WTC11 (cell line): ENCODE results near the gene RAB35. TPM values are rescaled to one million over a fixed set of nuclear protein-coding genes. Genes with fewer than 3 reads are reported as not detected.
A peak's percentile ranks its signal among the peaks of the same experiment; 100 is the strongest.

Source experiments
- ATAC-seq: fragments of 200-7000 bp; cut with Tn5 transposase; 2 replicates; pipeline ENCODE4 v1.10.0; 2021; ENCODE audit warnings: mild to moderate bottlenecking, moderate library complexity
- CTCF ChIA-PET: fragments of 300-600 bp; sonication (Branson Sonifier 250); formaldehyde crosslinking; loops from one replicate; lab custom pipeline; 2021; ENCODE audit warnings: antibody characterized with exemption; lab: Charles Lee
- POLR2A ChIA-PET: fragments of 350-600 bp; sonication (Branson Sonifier 250); formaldehyde crosslinking; loops from one replicate; lab custom pipeline; 2021; ENCODE audit warnings: antibody characterized with exemption; lab: Charles Lee
- DNase-seq: peaks from one replicate; pipeline ENCODE4 v3.0.0; 2021; ENCODE audit warnings: low spot score
- H3K27ac Mint-ChIP-seq: 2 replicates; pipeline ENCODE4 v1.8.0; 2021; ENCODE audit warnings: mixed read lengths
- H3K27me3 Mint-ChIP-seq: 2 replicates; pipeline ENCODE4 v1.8.0; 2021; ENCODE audit warnings: low read depth, mild to moderate bottlenecking, moderate library complexity, mixed read lengths
- H3K36me3 Mint-ChIP-seq: 2 replicates; pipeline ENCODE4 v1.8.0; 2021; ENCODE audit warnings: mixed read lengths
- H3K4me1 Mint-ChIP-seq: 2 replicates; pipeline ENCODE4 v1.8.0; 2022; ENCODE audit warnings: mixed read lengths
- H3K4me3 Mint-ChIP-seq: 2 replicates; pipeline ENCODE4 v1.8.0; 2021; ENCODE audit warnings: mild to moderate bottlenecking, moderate library complexity, mixed read lengths
- H3K9me3 Mint-ChIP-seq: 2 replicates; pipeline ENCODE4 v1.8.0; 2021; ENCODE audit warnings: mixed read lengths
- CBFB ChIP-seq: sonication (generic); formaldehyde crosslinking; IDR thresholded peaks from 2 replicates; pipeline ENCODE4 v1.8.1; 2022; ENCODE audit warnings: mild to moderate bottlenecking, low read depth, missing genetic modification reagents
- E2F5 ChIP-seq: sonication (generic); formaldehyde crosslinking; IDR thresholded peaks from 2 replicates; pipeline ENCODE4 v1.8.1; 2022; ENCODE audit warnings: mild to moderate bottlenecking, moderate library complexity, missing genetic modification reagents
- ELF4 ChIP-seq: sonication (generic); formaldehyde crosslinking; IDR thresholded peaks from 2 replicates; pipeline ENCODE4 v1.8.1; 2022; ENCODE audit warnings: low read depth, mild to moderate bottlenecking, moderate library complexity, missing genetic modification reagents
- ERG ChIP-seq: fragments of 250-450 bp; sonication (Bioruptor Pico); IDR thresholded peaks from 2 replicates; pipeline ENCODE4 v1.8.0; 2021; ENCODE audit warnings: mild to moderate bottlenecking
- ETV6 ChIP-seq: sonication (generic); formaldehyde crosslinking; IDR thresholded peaks from 2 replicates; pipeline ENCODE4 v1.8.1; 2022; ENCODE audit warnings: mild to moderate bottlenecking, missing genetic modification reagents
- FOXP1 ChIP-seq: sonication (generic); formaldehyde crosslinking; IDR thresholded peaks from 2 replicates; pipeline ENCODE4 v1.8.0; 2022; ENCODE audit warnings: missing genetic modification reagents, mild to moderate bottlenecking, moderate library complexity, borderline replicate concordance
- FOXP4 ChIP-seq: sonication (generic); formaldehyde crosslinking; IDR thresholded peaks from 2 replicates; pipeline ENCODE4 v1.8.0; 2022; ENCODE audit warnings: mild to moderate bottlenecking, missing genetic modification reagents
- JAZF1 ChIP-seq: fragments of 250-450 bp; sonication (Bioruptor Pico); IDR thresholded peaks from 2 replicates; pipeline ENCODE4 v1.9.0; 2021; ENCODE audit warnings: moderate library complexity, mild to moderate bottlenecking, inconsistent platforms
- KAT7 ChIP-seq: sonication (generic); formaldehyde crosslinking; IDR thresholded peaks from 2 replicates; pipeline ENCODE4 v1.8.1; 2023; ENCODE audit warnings: missing genetic modification reagents, mild to moderate bottlenecking, borderline replicate concordance
- NFATC4 ChIP-seq: fragments of 250-450 bp; sonication (Bioruptor Pico); IDR thresholded peaks from 2 replicates; pipeline ENCODE4 v1.9.0; 2021; ENCODE audit warnings: mild to moderate bottlenecking
- NFYB ChIP-seq: sonication (generic); formaldehyde crosslinking; conservative IDR thresholded peaks from 2 replicates; pipeline ENCODE4 v1.8.0; 2022; ENCODE audit warnings: low read depth, missing genetic modification reagents
- NR2C2 ChIP-seq: sonication (generic); formaldehyde crosslinking; IDR thresholded peaks from 2 replicates; pipeline ENCODE4 v1.8.0; 2022; ENCODE audit warnings: mild to moderate bottlenecking, missing genetic modification reagents
- PRDM15 ChIP-seq: sonication (generic); formaldehyde crosslinking; IDR thresholded peaks from 2 replicates; pipeline ENCODE4 v1.8.0; 2022; ENCODE audit warnings: missing genetic modification reagents
- PRRX2 ChIP-seq: fragments of 250-450 bp; sonication (Bioruptor Pico); IDR thresholded peaks from 2 replicates; pipeline ENCODE4 v1.8.0; 2021; ENCODE audit warnings: mild to moderate bottlenecking
- SOX15 ChIP-seq: fragments of 250-450 bp; sonication (Bioruptor Pico); IDR thresholded peaks from 2 replicates; pipeline ENCODE4 v1.9.0; 2021; ENCODE audit warnings: mild to moderate bottlenecking
- ZBTB21 ChIP-seq: sonication (generic); formaldehyde crosslinking; IDR thresholded peaks from 2 replicates; pipeline ENCODE4 v1.8.1; 2023; ENCODE audit warnings: mild to moderate bottlenecking, missing genetic modification reagents, borderline replicate concordance
- ZNF138 ChIP-seq: sonication (generic); formaldehyde crosslinking; conservative IDR thresholded peaks from 2 replicates; pipeline ENCODE4 v1.8.1; 2022; ENCODE audit warnings: mild to moderate bottlenecking, moderate library complexity, missing genetic modification reagents
- ZNF281 ChIP-seq: sonication (generic); formaldehyde crosslinking; IDR thresholded peaks from 2 replicates; pipeline ENCODE4 v1.8.0; 2023; ENCODE audit warnings: mild to moderate bottlenecking, missing genetic modification reagents
- ZNF425 ChIP-seq: fragments of 250-450 bp; sonication (Bioruptor Pico); conservative IDR thresholded peaks from 2 replicates; pipeline ENCODE4 v1.9.0; 2021; ENCODE audit warnings: mild to moderate bottlenecking
- total RNA-seq: library from RNA; stranded (reverse); gene quantifications from 3 replicates; pipeline ENCODE4 v1.2.3, GENCODE V29; 2021

RAB35 gene
- total RNA-seq, 1 experiment from 2014 or later: 44.5 TPM

GRCh38 chr12:120071493-120072020, 45.0 kb downstream of the RAB35 start:
- POLR2A ChIA-PET: no interaction called here
- Mint-ChIP-seq H3K27me3 (no peaks in the 10 kb centered on the region), H3K4me3 (no peak overlapping the region), H3K9me3 (no peaks in the 10 kb centered on the region), H3K27ac (peak overlapping the region; percentile 62; the same call in 1 of the 2 replicates), H3K4me1 (no peaks in the 10 kb centered on the region), H3K36me3 (no peaks in the 10 kb centered on the region)
- CTCF ChIA-PET: interaction anchor here (0.6 to 1.4 kb wide), 2 partner anchors 14 to 16 kb away, joined by 3 to 5 read pairs; no protein-coding TSS in a partner anchor
- ATAC-seq: no peak
- DNase-seq: no peak
- TF ChIP-seq PRRX2 (CRISPR knock-in tag) (no peak), ELF4 (CRISPR knock-in tag) (no peak), JAZF1 (no peak), FOXP1 (CRISPR knock-in tag) (no peak), SOX15 (CRISPR knock-in tag) (no peak), ZNF281 (CRISPR knock-in tag) (no peak), KAT7 (no peak), CBFB (no peak), ZNF138 (CRISPR knock-in tag) (no peak), ETV6 (CRISPR knock-in tag) (no peak), FOXP4 (CRISPR knock-in tag) (no peak), E2F5 (CRISPR knock-in tag) (no peak), NFYB (CRISPR knock-in tag) (no peak), ZBTB21 (CRISPR knock-in tag) (no peak), ERG (CRISPR knock-in tag) (no peak), PRDM15 (CRISPR knock-in tag) (no peak), NR2C2 (CRISPR knock-in tag) (no peak), ZNF425 (CRISPR knock-in tag) (no peak), NFATC4 (no peak)
